GM12872 (cell line): ENCODE results near the gene OR2B2.

Source experiments
- TF ChIP-seq, protein P1 (sequence below): IDR thresholded peaks from 3 replicates; pipeline ENCODE4 v1.5.1; 2011; ENCODE audit warnings: low read depth, mild to moderate bottlenecking, low read length, moderate library complexity; ENCODE audit not compliant: insufficient read depth

Gene OR2B2

DNA sequence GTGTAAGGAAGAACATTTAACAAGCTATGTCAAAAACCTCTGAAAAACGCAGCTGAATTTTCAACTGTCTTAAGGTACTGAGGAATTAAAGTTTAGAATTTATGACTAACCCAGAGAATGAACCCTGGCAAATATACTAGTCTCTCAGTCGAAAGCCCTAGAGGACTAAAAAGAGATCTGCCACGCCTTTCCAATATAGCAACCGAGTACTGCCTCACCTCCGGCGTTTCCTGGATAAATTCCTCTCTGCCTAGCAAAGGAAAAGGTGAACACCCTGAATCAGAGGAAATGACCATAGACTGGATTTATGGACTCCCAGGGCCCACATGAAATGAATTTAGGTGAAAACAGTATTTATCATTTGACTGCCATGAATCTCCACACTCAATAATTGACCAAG is 12.0 kb upstream of the OR2B2 start:
- TF ChIP-seq, protein P1, sequence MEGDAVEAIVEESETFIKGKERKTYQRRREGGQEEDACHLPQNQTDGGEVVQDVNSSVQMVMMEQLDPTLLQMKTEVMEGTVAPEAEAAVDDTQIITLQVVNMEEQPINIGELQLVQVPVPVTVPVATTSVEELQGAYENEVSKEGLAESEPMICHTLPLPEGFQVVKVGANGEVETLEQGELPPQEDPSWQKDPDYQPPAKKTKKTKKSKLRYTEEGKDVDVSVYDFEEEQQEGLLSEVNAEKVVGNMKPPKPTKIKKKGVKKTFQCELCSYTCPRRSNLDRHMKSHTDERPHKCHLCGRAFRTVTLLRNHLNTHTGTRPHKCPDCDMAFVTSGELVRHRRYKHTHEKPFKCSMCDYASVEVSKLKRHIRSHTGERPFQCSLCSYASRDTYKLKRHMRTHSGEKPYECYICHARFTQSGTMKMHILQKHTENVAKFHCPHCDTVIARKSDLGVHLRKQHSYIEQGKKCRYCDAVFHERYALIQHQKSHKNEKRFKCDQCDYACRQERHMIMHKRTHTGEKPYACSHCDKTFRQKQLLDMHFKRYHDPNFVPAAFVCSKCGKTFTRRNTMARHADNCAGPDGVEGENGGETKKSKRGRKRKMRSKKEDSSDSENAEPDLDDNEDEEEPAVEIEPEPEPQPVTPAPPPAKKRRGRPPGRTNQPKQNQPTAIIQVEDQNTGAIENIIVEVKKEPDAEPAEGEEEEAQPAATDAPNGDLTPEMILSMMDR: no peak

DNA sequence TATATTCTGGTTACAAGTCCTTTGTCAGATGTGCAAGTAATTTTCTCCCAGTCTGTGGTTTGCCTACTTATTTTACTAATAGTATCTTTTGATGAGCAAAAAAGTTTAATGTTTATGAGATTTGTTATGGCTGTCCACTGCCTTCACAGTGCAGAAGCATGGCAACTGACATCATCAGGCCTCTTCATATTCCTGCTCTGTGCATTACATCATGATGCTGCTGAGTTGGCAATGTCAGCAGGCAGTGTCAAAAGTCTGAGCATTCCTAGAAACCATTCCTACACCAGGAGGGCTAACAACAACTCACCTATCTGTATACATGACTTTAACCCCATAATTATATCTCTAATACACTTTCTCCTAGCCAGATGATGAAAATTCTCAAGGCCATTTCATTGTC is 10.8 kb upstream of the OR2B2 start:
- TF ChIP-seq, protein P1: no peak

DNA sequence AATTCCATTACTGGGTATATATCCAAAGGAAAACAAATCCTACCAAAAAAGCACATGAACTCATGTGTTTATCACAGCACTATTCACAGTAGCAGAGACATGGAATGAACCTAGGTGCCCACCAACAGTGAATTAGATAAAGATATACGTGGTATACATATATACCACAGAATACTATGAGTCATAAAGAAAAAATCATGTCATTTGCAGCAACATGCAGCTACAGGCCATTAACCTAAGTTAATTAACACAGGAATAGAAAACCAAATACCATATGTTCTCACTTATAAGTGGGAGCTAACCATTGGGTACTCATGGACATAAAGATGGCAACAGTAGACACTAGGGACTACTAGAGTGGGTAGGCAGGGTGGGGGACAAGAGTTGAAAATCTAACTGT is 4.2 kb downstream of the OR2B2 start:
- TF ChIP-seq, protein P1: no peak

DNA sequence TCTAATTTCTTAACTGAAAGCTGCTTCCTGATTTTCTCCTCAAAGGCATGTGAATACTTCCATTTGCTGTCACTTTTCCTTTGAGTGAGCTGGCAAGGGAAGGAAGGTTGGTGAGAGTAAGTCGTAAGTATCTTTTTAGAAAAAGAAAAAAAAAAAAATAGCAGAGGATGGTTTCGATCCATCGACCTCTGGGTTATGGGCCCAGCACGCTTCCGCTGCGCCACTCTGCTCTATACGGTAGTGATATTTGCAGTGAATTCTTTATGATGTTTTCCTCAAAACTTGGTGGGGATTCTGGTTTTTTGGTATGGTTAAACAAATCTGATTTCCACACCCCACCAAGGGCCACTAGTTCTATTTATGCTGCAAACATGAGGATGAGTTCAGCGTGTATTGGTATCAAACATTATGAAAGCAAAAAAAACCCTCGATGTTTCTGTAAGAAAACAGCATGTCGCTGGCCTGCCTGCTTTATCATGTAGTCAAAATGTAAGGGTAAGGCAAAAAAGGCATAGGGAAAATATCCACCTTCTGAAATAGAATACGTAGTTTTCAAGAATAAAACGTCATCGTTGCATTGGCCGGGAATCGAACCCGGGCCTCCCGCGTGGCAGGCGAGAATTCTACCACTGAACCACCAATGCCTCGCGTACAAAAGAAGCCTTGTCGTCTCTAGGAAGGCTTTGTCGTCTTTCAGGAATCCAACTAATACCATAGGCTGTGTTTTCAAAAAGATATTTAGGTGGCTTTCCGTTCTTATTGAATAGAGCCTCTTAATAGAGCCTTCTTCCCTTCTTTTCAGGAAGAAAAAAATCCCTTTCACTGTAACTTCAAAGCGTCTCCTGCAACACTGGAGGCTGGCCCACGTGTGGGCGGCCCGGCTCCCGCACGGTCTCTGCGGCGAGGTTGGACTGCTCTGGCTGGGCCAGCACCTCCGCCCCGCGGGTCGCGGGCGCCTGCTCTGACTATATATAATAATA is 9.6 kb downstream of the OR2B2 start:
- TF ChIP-seq, protein P1: no peak

DNA sequence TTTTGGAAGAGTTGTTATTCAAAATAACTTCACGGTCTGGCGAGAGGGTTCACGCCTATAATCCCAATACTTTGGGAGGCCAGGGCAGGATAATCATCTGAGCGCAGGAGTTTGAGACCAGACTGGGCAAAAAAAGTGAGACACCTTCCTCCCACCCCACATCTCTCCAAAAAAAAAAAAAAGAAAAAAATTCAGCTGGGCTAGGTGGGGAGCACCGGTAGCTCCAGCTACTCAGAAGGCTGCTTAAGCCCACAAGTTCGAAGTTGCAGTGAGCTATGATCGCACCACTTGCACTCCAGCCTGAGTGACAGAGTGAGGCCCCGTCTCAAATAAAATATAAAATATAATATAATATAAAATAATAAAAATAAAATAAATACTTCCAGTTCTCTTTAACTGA is 10.4 kb downstream of the OR2B2 start:
- TF ChIP-seq, protein P1: no peak

DNA sequence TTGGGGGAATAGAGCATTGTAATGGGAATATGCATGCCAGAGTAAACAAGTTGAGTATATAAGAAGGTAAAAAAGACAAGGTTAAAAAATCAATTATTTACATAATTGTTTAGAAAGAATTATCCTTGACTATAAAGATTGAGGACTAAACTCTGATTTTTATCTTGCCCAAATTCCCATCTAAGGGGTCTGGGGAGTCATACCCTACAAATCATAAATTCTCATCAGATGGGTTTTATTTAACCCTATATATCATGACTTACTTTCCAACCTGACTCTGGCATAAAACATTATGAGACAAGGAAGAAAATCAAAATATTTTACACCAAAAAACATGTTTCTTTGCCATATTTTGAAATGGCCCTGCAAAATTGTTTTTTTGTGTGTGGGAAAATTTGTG is 12.7 kb downstream of the OR2B2 start:
- TF ChIP-seq, protein P1: no peak

DNA sequence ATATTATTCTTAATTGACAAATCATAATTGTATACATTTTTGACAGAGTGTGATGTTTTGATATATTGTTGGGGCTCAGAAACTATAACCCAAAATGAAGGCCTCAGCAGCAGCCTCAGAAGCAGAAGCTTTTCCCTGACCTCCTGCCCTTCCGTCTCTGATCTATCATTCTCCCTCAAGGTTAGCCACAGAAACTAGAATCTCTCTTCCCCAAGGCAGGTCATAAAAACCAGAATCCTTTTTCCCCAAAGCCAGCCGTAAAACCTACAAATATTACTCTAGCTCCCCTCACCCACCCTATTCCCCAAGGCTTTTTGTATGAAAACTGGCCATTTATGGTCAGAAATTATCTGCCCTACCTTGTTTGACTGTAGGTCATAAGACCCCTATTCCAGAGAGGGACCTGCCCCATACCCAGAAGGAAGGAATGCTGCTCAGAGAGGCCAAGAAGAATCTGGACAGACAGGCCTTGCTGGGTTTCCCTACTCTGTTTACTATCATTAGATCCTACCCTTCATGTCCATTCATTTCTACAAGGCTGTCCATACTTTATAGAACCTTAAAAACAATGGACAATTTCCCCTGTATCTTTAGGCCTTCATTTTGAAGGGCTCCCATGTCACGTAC is 14.5 kb downstream of the OR2B2 start:
- TF ChIP-seq, protein P1: no peak
